ENCODE measurements around the gene ECSIT.
"Not testable (repeated sequence)": the region's sequence is repeated elsewhere in the genome, so short reads cannot be mapped to it uniquely, and the experiment has no call there.

GRCh38 chr19:11475343-11475742, 53.6 kb downstream of the ECSIT start:
- TF ChIP-seq, protein P1, sequence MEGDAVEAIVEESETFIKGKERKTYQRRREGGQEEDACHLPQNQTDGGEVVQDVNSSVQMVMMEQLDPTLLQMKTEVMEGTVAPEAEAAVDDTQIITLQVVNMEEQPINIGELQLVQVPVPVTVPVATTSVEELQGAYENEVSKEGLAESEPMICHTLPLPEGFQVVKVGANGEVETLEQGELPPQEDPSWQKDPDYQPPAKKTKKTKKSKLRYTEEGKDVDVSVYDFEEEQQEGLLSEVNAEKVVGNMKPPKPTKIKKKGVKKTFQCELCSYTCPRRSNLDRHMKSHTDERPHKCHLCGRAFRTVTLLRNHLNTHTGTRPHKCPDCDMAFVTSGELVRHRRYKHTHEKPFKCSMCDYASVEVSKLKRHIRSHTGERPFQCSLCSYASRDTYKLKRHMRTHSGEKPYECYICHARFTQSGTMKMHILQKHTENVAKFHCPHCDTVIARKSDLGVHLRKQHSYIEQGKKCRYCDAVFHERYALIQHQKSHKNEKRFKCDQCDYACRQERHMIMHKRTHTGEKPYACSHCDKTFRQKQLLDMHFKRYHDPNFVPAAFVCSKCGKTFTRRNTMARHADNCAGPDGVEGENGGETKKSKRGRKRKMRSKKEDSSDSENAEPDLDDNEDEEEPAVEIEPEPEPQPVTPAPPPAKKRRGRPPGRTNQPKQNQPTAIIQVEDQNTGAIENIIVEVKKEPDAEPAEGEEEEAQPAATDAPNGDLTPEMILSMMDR (IDR thresholded peaks at IDR 0.05 in 4 of 5, conservative IDR thresholded peaks at IDR 0.05 in 1 of 5): not testable (repeated sequence)
- TF ChIP-seq POLR2A (IDR thresholded peaks at IDR 0.05): not testable (repeated sequence)
